ENCODE results near the gene SPDYE2B.
"Not testable (repeated sequence)": the region's sequence is repeated elsewhere in the genome, so short reads cannot be mapped to it uniquely, and the experiment has no call there.

Gene SPDYE2B

DNA sequence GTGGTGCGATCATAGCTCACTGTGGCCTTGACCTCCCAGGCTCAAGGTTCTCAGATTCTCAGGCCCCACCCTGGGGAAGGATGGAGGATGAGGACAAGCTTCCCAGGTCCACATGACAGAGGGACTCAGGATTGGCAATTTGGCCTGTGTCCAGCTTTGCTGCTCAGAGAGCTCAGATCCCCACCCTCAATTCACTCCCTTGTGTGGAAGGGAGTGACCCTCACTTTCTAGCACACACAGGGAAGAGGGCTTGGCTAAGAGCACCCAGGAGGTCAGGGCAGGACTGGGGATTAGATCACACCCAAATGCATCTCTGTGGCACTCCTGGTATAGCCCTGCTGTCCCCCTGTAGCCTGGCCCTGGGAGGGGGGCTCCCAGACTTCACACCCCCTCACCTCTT, 6.7 kb upstream of the SPDYE2B start:
- DNase-seq = not testable (repeated sequence)

DNA sequence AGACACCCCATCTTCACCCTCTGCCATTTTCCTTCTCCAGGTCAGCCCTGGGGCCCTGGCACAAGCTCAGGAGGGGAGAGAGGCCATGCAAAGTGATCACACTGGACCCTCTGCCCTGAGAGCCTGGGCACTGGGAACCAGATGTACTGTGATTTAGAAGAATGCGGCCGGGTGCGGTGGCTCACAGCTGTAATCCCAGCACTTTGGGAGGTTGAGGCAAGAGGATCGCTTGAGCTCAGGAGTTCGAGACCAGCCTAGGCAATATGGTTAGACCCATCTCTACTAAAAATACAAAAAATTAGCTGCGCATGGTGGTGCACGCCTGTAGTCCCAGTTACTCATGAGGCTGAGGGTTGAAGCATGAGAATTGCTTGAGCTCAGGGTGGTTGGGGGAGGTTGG, 2.3 kb upstream of the SPDYE2B start:
- not testable (repeated sequence) for DNase-seq

DNA sequence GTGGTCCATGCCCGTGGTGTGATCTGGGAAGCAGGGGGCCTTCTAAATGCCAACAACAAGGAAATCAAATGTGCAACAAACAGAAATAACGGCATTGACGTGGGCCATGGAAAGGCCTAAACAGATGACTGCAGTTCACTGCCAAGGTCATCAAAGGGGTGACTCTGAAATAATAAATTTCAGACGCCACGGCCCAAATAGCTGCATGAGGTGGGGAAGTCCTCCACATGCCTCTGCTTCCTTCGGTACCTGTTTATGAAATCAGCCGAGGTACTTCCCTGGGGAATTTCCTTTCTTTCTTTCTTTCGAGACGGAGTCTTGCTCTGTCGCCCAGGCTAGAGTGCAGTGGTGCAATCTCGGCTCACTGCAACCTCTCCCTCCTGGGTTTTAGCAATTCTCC, 14.6 kb downstream of the SPDYE2B start:
- not testable (repeated sequence) for DNase-seq

DNA sequence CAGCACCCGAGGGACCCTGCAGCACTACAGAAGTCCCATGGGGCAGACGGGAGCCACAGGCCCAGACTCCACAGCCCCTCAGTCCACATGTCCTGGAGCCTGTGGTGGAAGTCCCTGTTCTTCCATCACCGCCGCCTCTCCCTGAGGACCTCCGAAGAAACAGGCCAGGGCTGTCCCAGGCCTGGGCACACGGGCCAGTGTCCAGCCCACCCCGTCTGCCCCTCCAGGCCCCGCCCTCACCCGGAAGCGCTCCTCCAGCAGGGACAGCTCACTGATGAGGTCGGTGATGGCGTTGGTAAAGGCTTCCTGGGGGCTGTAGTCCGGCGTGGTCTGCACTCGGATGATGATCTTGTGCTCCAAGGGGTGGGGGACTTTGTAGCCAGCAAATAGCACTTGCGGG, 16.7 kb downstream of the SPDYE2B start:
- DNase-seq = not testable (repeated sequence)

DNA sequence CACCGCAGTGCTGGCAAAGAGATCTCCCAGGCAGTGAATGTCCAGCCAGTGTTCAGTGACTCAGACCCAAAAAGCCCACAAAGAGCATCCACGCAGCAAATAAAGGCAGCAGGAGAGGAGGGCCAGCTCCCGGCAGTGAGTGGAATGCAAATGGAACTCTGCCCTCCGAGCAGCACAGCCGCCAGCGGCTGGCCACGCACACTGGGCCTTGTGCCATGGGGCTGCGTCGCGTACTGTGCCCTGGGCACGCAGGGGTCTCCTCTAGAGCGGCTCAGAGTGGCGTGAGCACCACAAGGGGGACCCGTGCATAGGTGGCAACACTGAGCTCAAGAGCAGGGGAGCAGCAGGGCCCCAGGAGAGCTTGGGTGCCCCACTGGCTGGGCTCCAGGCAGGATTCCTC, 17.4 kb downstream of the SPDYE2B start:
- not testable (repeated sequence) for DNase-seq

DNA sequence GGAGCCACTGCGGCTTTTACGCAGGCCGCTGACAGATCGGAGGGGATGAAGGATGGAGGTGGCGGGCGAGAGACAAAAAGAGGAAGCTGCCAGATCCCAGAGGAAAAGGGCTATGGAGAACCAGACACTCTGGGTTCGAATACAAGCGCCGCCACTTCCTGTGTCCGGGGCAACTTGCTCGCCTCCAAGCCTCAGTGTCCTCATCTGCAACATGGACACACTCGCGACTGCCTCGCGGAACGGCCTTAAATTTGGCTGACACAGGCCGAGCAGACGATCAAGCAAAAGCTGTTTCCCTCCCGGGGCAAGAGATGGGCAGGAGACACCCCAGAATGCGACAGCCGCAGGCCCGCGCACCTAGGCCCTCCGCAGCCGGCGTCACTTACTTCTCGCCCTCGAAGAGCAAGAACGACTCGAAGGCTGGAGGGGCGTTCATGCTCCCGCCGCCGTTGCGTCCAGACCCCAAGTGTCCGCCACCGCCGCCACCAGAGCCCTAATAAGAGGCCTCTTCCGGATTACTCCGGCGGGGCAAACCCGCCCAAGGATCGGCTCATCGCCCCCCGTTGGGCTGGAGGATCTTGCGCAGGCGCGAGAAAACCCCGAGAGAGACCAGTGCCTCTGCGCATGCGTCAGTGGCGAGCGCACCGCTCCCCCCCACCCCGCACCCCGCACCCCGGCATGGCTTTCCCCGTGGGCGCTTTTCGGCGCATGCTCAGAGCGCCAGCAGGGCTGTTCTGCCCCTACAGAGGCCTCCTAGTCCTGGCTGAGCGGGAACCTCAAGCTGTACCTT, 21.2 kb downstream of the SPDYE2B start, which contains the start of gene POLR2J2:
POLR2J2 (minus strand) TSS at position 498 of the 790 bp plus-strand sequence; CDS start at position 436, 62 bp downstream.
- not testable (repeated sequence) for DNase-seq

DNA sequence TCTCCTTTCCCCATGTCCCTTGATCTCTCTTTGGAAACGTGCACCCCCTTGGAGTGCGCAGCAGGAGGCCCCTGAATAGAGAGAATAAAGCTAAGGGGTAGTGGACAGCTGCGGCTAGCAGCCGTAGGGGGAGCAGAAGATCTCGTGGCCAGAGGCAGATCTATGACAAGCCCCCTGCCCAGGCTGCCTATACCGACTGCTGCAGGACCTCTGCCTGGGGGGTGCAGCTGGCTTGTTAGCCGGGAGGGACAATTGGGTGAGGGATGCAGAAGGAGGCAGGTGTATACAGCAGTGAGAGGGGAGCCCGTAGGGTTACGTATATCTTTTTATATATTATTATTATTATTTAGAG, 21.8 kb downstream of the SPDYE2B start:
- not testable (repeated sequence) for DNase-seq

DNA sequence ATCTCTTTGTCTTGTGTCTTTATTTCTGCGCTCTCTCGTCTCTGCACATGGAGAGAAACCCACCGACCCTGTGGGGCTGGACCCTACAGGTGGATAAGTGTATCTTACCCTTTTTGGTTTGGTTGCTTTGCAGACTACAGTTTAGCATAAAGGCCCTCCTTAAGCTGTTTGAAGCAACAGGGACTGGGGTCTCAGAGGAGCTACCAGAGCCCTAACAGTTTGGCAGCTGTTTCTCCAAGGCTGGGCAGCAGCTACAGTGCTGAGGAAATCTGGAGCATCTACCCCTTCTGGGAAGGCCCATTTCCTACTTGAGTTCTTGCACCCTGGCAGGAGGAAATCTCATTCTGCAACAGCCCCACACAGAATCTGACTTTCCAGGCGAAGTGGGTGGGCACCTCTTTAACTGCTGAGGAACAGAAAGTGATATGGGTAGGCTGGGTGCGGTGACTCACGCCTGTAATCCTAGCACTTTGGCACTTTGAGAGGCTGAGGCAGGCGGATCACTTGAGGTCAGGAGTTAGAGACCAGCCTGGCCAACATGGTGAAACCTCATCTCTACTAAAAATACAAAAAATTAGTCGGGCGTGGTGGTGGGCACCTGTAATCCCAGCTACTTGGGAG, 23.4 kb downstream of the SPDYE2B start:
- DNase-seq = not testable (repeated sequence)

DNA sequence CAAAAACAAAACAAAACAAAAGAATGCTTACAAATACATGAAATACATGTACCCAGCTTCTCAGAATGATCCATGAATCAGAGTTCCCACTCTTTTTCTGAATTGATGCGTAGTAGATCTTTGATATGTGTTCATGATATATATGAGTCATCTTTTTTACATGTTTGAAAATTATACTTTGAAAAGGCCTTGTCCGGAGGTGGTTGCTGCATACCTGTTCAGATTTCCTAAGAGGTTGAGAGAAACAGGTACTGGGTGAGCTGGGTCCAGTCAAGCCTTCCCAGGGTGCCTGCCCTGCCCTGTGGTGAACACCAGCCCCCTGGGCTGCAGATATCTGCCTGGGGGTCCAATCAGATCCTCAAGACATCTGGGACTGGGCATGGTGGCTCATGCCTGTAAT, 25.4 kb downstream of the SPDYE2B start:
- not testable (repeated sequence) for DNase-seq

DNA sequence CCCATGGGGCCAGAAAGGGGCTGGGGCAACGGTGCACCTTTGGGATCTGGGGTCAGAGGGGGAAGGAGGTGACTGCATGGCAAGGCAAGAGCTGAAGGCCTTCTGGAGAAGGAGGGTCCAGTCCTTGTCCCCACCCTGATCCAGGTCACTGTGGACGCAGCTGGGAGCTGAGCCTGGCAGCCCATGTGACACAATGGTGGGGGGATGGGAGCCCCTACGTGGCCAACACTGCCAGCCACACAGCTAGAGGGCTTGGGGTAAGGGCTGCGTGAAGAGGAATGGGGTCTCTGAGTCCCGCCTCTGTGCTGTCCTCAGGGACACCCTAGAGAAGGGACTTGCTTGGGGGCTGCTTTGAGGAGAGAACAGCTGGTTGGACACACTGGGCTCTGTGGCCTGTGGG, 30.7 kb downstream of the SPDYE2B start:
- not testable (repeated sequence) for DNase-seq

DNA sequence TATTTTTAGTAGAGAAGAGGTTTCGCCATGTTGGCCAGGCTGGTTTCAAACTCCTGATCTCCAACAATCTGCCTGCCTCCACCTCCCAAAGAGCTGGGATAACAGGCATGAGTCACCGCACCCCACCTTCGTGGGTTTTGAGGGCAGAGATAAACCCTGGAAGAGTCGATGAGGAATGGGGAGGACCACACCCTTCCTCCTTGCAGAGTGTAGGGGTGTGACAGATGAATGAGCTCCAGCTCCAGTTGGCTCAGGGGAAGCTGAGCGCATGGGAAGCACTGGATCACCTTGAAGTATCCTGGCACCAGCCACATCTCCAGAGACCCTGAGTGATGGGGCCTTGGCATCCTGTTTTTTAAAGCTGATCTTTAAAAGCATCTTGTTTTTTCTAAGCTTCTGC, 32.4 kb downstream of the SPDYE2B start:
- DNase-seq = not testable (repeated sequence)

DNA sequence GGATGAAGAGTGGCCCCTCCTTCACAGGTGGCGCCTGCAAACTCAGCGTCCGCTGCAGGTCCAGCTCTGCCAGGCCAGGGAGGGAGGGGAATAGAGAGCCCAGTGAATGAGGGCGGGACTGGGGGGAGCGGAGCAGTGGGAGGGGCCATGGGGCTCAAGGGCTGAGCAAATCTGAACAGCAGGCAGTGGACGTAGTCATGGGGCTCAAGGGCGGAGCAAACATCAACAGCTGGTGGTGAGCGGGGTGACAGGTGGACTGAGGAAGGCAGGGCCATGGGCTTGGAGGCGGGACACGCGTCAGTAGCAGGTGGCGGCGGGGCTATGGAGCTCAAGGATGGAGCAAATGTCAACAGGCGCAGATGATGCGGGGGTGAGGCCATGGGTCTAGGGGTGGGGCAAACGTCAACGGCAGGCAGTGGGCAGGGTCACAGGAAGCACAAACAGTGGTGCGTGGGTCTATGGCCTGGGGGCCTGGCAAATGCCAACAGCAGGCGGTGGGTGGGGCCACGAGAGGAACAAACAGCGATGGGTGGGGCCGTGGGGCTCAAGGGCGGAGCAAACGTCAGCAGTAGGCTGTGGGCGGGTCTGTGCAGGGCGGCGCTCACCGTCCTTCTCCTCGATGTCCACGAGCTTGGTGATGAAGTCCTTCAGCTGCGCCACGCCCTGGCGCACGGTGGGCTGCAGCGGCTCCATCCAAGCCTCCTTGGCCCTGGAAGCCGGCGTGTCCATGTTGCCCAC, 38.3 kb downstream of the SPDYE2B start:
- not testable (repeated sequence) for DNase-seq

DNA sequence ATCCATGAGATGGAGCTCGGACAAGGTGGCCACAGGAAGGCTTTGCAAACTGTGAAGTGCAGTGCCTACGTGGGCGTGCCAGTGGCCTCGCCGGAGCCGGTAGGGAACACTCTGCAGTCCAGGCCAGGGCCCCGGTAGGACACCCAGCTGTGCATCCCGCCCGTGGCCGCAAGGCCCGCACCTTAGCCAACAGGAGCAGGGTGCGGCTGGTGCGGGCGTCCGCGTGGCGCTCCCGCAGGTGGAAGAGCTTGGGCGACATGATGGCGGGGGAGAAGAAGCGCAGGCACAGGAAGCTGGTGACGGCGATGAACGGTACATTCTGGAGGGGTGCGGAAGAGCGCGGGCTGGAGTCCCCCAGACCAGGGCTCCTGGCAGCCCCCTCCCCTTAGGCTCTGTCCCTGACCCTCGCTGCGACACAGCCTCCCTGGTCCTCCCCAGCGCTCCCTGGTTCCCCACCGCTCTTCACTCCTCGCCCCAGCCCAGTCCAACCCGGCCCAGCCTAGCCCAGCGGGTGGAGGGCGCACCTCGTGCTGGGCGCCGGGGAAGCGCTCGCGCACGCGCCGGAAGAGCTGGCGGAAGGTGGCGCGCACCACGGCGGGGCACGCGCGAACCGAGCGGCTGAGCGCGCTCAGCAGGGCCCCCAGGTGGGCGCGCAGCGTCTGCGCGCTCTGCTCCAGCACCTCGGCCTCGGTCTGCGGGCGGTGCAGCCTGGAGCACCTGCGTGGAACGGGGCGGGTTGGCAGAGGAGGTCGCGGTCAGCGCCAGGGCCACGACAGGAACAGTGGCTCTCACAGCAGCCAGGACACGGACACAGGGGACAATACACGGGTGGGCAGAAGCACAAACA, 39.5 kb downstream of the SPDYE2B start:
- DNase-seq = not testable (repeated sequence)

DNA sequence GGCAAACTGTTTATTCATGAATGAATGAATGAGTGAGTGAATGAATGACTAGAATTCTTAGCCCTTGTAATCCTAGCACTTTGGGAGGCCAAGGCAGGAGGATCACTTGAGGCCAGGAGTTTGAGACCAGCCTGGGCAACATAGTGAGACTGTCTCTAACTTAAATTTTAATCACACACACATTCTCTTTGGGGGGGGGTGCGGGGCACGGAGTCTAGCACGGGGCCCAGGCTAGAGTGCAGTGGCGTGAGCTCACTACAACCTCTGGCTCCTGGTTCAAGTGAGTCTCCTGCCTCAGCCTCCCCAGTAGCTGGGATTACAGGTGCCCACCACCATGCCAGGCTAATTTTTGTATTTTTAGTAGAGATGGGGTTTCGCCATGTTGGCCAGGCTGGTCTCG, 40.5 kb downstream of the SPDYE2B start:
- not testable (repeated sequence) for DNase-seq

DNA sequence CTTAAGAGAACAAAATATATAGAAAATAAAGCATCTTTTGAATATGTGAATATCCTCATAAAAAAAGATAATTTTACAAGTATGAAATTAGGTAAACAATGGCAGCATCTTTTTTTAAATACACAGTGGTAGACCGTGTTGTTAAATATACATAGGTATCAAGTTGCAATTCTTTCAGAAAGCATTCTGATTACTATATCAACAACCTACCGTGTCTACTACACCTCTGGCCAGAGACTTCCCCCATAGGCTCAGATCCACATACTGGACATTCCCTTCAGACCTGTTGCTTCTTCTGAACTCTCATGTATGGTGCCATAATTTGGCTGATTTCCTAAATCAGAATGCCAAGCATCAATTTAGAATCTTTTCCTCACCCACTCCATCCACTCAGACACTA, 43.9 kb downstream of the SPDYE2B start:
- not testable (repeated sequence) for DNase-seq

DNA sequence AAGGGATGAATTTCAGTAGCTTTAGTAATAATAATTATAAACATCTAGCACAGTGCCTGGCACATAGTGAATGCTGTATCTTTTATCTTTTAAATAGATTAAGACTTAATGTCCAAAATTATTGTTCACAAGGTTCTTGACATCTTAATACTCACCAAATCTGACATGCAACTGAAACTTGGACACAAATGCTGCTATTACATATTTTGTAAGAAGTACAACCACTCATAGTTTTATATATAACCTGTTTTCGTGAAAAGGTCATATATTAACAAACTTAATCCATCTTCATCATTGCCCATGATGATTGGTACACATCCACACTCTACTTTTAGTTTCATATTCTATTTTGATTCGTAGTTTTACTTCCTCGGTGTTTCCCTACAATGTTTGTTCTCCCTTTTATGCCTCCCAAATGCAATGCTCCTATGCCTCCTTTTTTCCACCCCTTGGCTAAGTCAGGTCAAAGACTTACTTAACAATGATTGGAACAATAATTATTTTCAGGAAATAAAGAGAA, 45.0 kb downstream of the SPDYE2B start:
- not testable (repeated sequence) for DNase-seq

DNA sequence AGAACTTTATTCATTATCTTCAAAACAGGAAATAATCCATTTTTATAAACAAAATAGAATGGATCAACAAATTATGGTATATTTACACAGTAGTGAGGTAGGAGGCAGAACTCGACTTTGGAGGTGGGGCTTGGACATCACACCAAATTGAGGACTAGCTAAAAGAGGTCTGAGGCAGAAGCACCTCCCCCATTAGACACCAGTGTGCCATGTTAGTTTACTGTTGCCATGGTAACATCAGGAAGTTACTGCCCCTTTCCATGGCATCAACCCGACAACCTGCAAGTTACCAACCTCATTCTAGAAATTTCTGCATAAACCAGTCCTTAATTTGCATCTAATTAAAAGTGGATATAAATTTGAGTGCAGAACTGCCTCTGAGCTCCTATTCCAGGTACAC, 45.9 kb downstream of the SPDYE2B start:
- not testable (repeated sequence) for DNase-seq

DNA sequence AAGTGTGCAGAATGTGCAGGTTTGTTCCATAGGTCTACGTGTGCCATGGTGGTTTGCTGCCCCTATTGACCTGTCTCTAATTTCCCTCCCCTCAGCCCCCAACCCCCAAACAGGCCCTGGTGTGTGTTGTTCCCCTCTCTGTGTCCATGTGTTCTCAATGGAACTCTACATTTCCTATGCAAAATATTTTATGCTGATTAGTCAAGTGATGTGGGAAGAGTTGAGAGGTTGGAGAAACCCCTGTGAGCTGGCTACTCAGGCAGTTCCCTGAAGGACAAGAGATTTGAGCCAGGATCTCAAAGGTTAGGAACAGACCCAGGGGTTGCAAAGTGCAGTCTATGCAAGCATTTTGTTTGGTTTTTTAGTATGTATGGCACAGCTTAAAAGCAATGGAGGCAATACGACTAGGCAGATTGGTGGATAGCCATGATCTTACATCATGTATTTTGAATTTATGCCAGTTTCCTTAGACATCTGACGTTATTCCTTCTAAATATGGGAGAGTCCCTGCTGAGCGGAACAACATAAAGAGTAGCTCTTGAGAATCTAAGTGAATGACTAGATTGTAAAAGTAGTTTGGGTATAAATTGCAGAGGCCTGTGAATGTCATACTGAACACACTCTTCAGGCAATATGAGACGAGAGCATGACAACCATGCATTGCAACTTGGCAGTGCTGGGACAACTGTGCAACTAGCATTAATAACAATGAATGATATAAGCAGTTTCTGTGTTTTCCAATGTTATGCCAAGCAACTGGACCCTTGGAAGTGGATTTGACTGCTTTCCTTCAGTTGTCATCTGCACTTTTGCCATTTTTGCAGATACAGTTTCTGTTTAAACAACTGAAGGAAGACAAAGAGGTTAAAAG, 47.8 kb downstream of the SPDYE2B start:
- not testable (repeated sequence) for DNase-seq

DNA sequence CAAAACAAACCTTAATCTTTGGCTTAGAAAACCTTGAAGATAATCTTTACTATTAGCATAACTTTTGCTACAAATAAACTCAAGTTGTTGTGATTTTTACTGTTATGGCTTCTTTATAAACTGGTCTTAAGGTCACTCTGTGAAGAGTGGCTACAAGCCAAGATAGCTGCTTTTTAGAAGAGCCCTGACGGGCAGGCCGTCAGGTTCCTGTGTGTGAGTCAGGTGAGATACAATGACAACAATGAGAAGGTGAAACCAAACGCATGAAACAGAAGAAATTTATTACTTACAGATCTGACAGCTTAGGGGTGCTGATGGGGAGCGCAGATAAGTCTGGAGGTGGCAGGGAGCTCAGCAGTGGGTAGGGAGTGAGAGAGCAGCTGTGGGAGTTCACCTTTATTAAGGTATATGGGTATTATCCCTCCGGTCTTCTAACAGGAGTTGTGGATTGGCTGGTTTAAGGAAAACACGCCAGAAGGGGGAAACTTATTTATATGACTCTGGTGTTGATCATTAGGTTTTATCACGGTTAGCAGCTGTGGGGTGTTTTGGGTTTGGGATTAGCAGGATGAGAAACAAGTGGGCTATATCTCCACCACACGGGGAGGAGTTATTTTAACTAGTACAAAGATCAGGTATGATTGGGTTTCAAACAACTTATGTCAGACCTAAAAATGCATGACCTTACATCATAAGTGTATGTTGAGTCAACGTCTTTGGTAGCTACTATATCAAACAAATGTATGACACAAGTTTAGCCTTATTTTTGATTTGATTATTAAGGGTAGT, 49.0 kb downstream of the SPDYE2B start:
- not testable (repeated sequence) for DNase-seq

All from activated CD4-positive, alpha-beta T cell treated with anti-CD3 and anti-CD28 coated beads, Interleukin-2, amount 50 U/mL, for 1 hour (primary cell).